H1 (cell line): ENCODE measurements around the gene ADAMTS14. TPM values are rescaled to one million over a fixed set of nuclear protein-coding genes. Genes with fewer than 3 reads are reported as not detected.

Experiments used
- CTCF ChIA-PET: fragments of 300-600 bp; sonication (Branson Sonifier 250); formaldehyde crosslinking; loops from one replicate; lab custom pipeline; 2021; ENCODE audit not compliant: partially characterized antibody; lab: Charles Lee
- POLR2A ChIA-PET: fragments of 300-600 bp; sonication (Branson Sonifier 250); formaldehyde crosslinking; loops from one replicate; lab custom pipeline; 2021; ENCODE audit warnings: inconsistent platforms; ENCODE audit not compliant: partially characterized antibody; lab: Charles Lee
- DNase-seq, 2 experiments: peaks; one replicate each; pipeline versions ENCODE4 v3.0.0 to v3.0.0-alpha.2; 2010 to 2022; ENCODE audit warnings: low spot score in 2 of 2, low read depth in 1 of 2, mixed read lengths in 1 of 2
- FAIRE-seq: peaks from 2 replicates; lab custom pipeline; 2011; peaks lifted over from hg19 to GRCh38; lab: Jason Lieb, UNC
- H2AFZ ChIP-seq: 2 replicates; pipeline ENCODE4 v1.8.1; 2012; ENCODE audit warnings: low read length, inconsistent platforms
- H2AK5ac ChIP-seq: 2 replicates; pipeline ENCODE4 v1.6.1; 2013; ENCODE audit warnings: low read depth, low read length
- H2BK120ac ChIP-seq: replicated peaks from 2 replicates; pipeline ENCODE3; 2013; ENCODE audit warnings: low read depth, low read length, inconsistent platforms
- H2BK12ac ChIP-seq: 2 replicates; pipeline ENCODE4 v1.6.1; 2013; ENCODE audit warnings: low read depth, low read length
- H2BK15ac ChIP-seq: 2 replicates; pipeline ENCODE4 v1.6.1; 2013; ENCODE audit warnings: low read length
- H2BK20ac ChIP-seq: 2 replicates; pipeline ENCODE4 v1.6.1; 2013; ENCODE audit warnings: low read length
- H2BK5ac ChIP-seq: 2 replicates; pipeline ENCODE4 v1.6.1; 2013; ENCODE audit warnings: low read depth, low read length
- H3K14ac ChIP-seq: 2 replicates; pipeline ENCODE4 v1.6.1; 2013; ENCODE audit warnings: inconsistent platforms; ENCODE audit not compliant: insufficient read length
- H3K18ac ChIP-seq: 2 replicates; pipeline ENCODE4 v1.6.1; 2013; ENCODE audit warnings: low read length; ENCODE audit errors: extremely low read depth
- H3K23ac ChIP-seq: 2 replicates; pipeline ENCODE4 v1.6.1; 2013; ENCODE audit warnings: inconsistent platforms; ENCODE audit not compliant: insufficient read length
- H3K23me2 ChIP-seq: 2 replicates; pipeline ENCODE4 v1.6.1; 2013; ENCODE audit warnings: low read depth, low read length
- H3K27ac ChIP-seq: 2 replicates; pipeline ENCODE4 v1.6.1; 2011; ENCODE audit warnings: low read depth, low read length, inconsistent platforms
- H3K27me3 ChIP-seq, 4 experiments: replicated peaks in 1 of 4; 1 replicate in 1 of 4; 2 replicates in 3 of 4; pipeline versions ENCODE4 v1.6.1 to v1.8.1; 2011 to 2013; ENCODE audit warnings: low read length in 3 of 4, mild to moderate bottlenecking in 3 of 4, inconsistent platforms in 2 of 4, mixed read lengths in 2 of 4, moderate library complexity in 1 of 4; ENCODE audit not compliant: control insufficient read depth in 3 of 4, insufficient read depth in 3 of 4; ENCODE audit errors: extremely low read depth in 1 of 4
- H3K36me3 ChIP-seq, 4 experiments: 2 replicates each; pipeline versions ENCODE4 v1.6.1 to v1.8.1; 2011 to 2013; ENCODE audit warnings: mild to moderate bottlenecking in 4 of 4, low read length in 3 of 4, moderate library complexity in 2 of 4, control low read depth in 1 of 4, inconsistent platforms in 1 of 4; ENCODE audit not compliant: insufficient read depth in 4 of 4, control insufficient read depth in 2 of 4
- H3K4ac ChIP-seq: replicated peaks from 2 replicates; pipeline ENCODE3; 2013; ENCODE audit warnings: low read length, low read depth, mixed read lengths, inconsistent platforms; ENCODE audit not compliant: insufficient read length
- H3K4me1 ChIP-seq, 4 experiments: replicated peaks in 1 of 4; 1 replicate in 1 of 4; 2 replicates in 3 of 4; pipeline versions ENCODE4 v1.6.1 to v1.8.1; 2011 to 2013; ENCODE audit warnings: low read length in 3 of 4, inconsistent platforms in 2 of 4, mixed read lengths in 1 of 4; ENCODE audit not compliant: insufficient read depth in 4 of 4, control insufficient read depth in 3 of 4
- H3K4me2 ChIP-seq, 2 experiments: 2 replicates each; pipeline versions ENCODE4 v1.6.1 to v1.8.1; 2011 to 2013; ENCODE audit warnings: low read depth in 2 of 2, low read length in 2 of 2, control low read depth in 1 of 2, inconsistent platforms in 1 of 2, mild to moderate bottlenecking in 1 of 2; ENCODE audit not compliant: insufficient read depth in 1 of 2
- H3K4me3 ChIP-seq, 4 experiments: fragments of 200-600, 300-600 bp in 1 of 4; sonication (generic), shearing (Covaris generic), sonication (Bioruptor Twin) in 1 of 4; 2 replicates each; pipeline versions ENCODE4 v1.5.1 to v1.8.1; 2011 to 2016; ENCODE audit warnings: low read length in 4 of 4, low read depth in 3 of 4, control low read depth in 2 of 4, inconsistent platforms in 2 of 4, mild to moderate bottlenecking in 2 of 4, mixed read lengths in 1 of 4, moderate library complexity in 1 of 4; ENCODE audit not compliant: insufficient read depth in 2 of 4; ENCODE audit errors: extremely low read depth in 1 of 4
- H3K56ac ChIP-seq: replicated peaks from 2 replicates; pipeline ENCODE3; 2013; ENCODE audit warnings: low read depth, mild to moderate bottlenecking, mixed read lengths, low read length, inconsistent platforms; ENCODE audit not compliant: insufficient read length
- H3K79me1 ChIP-seq: 2 replicates; pipeline ENCODE4 v1.6.1; 2013; ENCODE audit warnings: low read depth, low read length, control low read depth
- H3K79me2 ChIP-seq, 2 experiments: 2 replicates each; pipeline versions ENCODE4 v1.6.1 to v1.8.1; 2012 to 2013; ENCODE audit warnings: low read length in 2 of 2, mild to moderate bottlenecking in 2 of 2, inconsistent platforms in 1 of 2; ENCODE audit not compliant: insufficient read depth in 2 of 2, control insufficient read depth in 1 of 2
- H3K9ac ChIP-seq, 4 experiments: replicated peaks in 1 of 4; 1 replicate in 1 of 4; 2 replicates in 3 of 4; pipeline versions ENCODE4 v1.6.1 to v1.8.1; 2011 to 2013; ENCODE audit warnings: low read depth in 3 of 4, low read length in 3 of 4, control low read depth in 2 of 4, mild to moderate bottlenecking in 2 of 4, moderate library complexity in 2 of 4, inconsistent platforms in 1 of 4; ENCODE audit errors: extremely low read depth in 1 of 4
- H3K9me3 ChIP-seq, 2 experiments: 2 replicates each; pipeline versions ENCODE4 v1.6.1 to v1.8.1; 2012 to 2013; ENCODE audit warnings: mild to moderate bottlenecking in 2 of 2, moderate library complexity in 2 of 2, control low read depth in 1 of 2, inconsistent platforms in 1 of 2, low read depth in 1 of 2, low read length in 1 of 2, mixed read lengths in 1 of 2; ENCODE audit not compliant: insufficient read depth in 2 of 2
- H4K20me1 ChIP-seq, 2 experiments: replicated peaks in 1 of 2; 2 replicates each; pipeline versions ENCODE3 to v1.8.1; 2011 to 2013; ENCODE audit warnings: inconsistent platforms in 2 of 2, low read length in 2 of 2, mild to moderate bottlenecking in 1 of 2; ENCODE audit not compliant: insufficient read depth in 2 of 2, control insufficient read depth in 1 of 2
- H4K5ac ChIP-seq: 2 replicates; pipeline ENCODE4 v1.6.1; 2013; ENCODE audit warnings: low read length, low read depth, mixed read lengths, inconsistent platforms; ENCODE audit not compliant: insufficient read length
- H4K8ac ChIP-seq: 2 replicates; pipeline ENCODE4 v1.8.0; 2013; ENCODE audit warnings: mild to moderate bottlenecking, moderate library complexity, low read length, inconsistent platforms; ENCODE audit not compliant: insufficient read depth; ENCODE audit errors: extremely low read depth
- H4K91ac ChIP-seq: replicated peaks from 2 replicates; pipeline ENCODE3; 2013; ENCODE audit warnings: low read length, mixed read lengths, inconsistent platforms; ENCODE audit not compliant: insufficient read length
- ASH2L ChIP-seq: fragments of 200-600, 300-600 bp; sonication (generic); IDR thresholded peaks from one replicate; pipeline ENCODE4 v1.7.1; 2017; ENCODE audit warnings: low read length
- BRCA1 ChIP-seq: IDR thresholded peaks from 2 replicates; pipeline ENCODE4 v1.6.1; 2012; ENCODE audit warnings: low read depth, low read length, improper control_type of control experiment
- EZH2 ChIP-seq: fragments of 200-600 bp; sonication (generic); IDR thresholded peaks from 2 replicates; pipeline ENCODE4 v1.7.1; 2012; ENCODE audit warnings: low read depth, mild to moderate bottlenecking, moderate library complexity, low read length, inconsistent platforms; ENCODE audit not compliant: severe bottlenecking
- HDAC6 ChIP-seq: IDR thresholded peaks from one replicate; pipeline ENCODE4 v1.7.1; 2012; ENCODE audit warnings: low read depth, mild to moderate bottlenecking, inconsistent platforms, low read length, moderate library complexity
- KDM4A ChIP-seq: IDR thresholded peaks from one replicate; pipeline ENCODE4 v1.7.1; 2012; ENCODE audit warnings: low read depth, mild to moderate bottlenecking, moderate library complexity, low read length, inconsistent platforms; ENCODE audit not compliant: severe bottlenecking
- POU5F1 ChIP-seq: IDR thresholded peaks from 2 replicates; pipeline ENCODE4 v1.6.1; 2011; ENCODE audit warnings: low read depth, mild to moderate bottlenecking, low read length, moderate library complexity
- RNF2 ChIP-seq: fragments of 200-900, 300-1000 bp; sonication (generic); IDR thresholded peaks from 2 replicates; pipeline ENCODE4 v1.7.1; 2016; ENCODE audit warnings: borderline replicate concordance, low read depth, mild to moderate bottlenecking, antibody characterized with exemption, low read length; ENCODE audit not compliant: poor library complexity, severe bottlenecking; ENCODE audit errors: missing control alignments
- SIX5 ChIP-seq: IDR thresholded peaks from 2 replicates; pipeline ENCODE4 v1.6.1; 2011; ENCODE audit warnings: mild to moderate bottlenecking, low read depth, low read length
- TCF12 ChIP-seq: IDR thresholded peaks from 2 replicates; pipeline ENCODE4 v1.6.1; 2011; ENCODE audit warnings: low read depth, mild to moderate bottlenecking, low read length
- WGBS, 2 experiments: shearing (Covaris generic) in 1 of 2; methylation state at CpG; one replicate each; pipeline versions ENCODE4 v1.1.6 to v1.1.7; 2013 to 2015; ENCODE audit warnings: low lambda C conversion rate in 2 of 2, mixed read lengths in 2 of 2, inconsistent platforms in 1 of 2, low coverage in 1 of 2, missing lambda C conversion rate in 1 of 2; ENCODE audit not compliant: insufficient replicate concordance in 2 of 2, insufficient coverage in 1 of 2, insufficient read length in 1 of 2; ENCODE audit errors: extremely low coverage in 1 of 2, missing lambda C conversion rate in 1 of 2; 5-methylcytosine and 5-hydroxymethylcytosine counted together
- polyA plus RNA-seq, 7 experiments: library from polyadenylated mRNA; depleted of rRNA in 3 of 7; stranded (reverse) in 5 of 7; unstranded in 2 of 7; fragments of >200 nt in 5 of 7; fragments of 200-250 nt in 2 of 7; gene quantifications; 1 replicate in 5 of 7; 2 replicates in 1 of 7; 4 replicates in 1 of 7; pipeline versions ENCODE4 v1.2.1 to v1.2.3, GENCODE V29; 2011 to 2013; ENCODE audit warnings: missing spikeins in 2 of 7, mixed read lengths in 2 of 7
- total RNA-seq: library from RNA; stranded (reverse); fragmentation: NEBNext Ultra II Directional; extraction: Animal tissue kit (Norgen Biotek cat#: 25700); gene quantifications from 2 replicates; pipeline ENCODE4 v1.2.1, GENCODE V29; 2021
- TF ChIP-seq, protein P1 (sequence below): IDR thresholded peaks from 2 replicates; pipeline ENCODE4 v1.6.1; 2011; ENCODE audit warnings: low read length, improper control_type of control experiment
- TF ChIP-seq, protein P2 (sequence below): IDR thresholded peaks from 2 replicates; pipeline ENCODE4 v1.6.1; 2012; ENCODE audit warnings: low read length, inconsistent platforms

Gene ADAMTS14
- total and polyA plus RNA-seq, 2 of the 8 experiments (the other 6 are each of a cell fraction or from before 2014, with no cell fraction given) = 2.0 to 2.3 TPM

DNA sequence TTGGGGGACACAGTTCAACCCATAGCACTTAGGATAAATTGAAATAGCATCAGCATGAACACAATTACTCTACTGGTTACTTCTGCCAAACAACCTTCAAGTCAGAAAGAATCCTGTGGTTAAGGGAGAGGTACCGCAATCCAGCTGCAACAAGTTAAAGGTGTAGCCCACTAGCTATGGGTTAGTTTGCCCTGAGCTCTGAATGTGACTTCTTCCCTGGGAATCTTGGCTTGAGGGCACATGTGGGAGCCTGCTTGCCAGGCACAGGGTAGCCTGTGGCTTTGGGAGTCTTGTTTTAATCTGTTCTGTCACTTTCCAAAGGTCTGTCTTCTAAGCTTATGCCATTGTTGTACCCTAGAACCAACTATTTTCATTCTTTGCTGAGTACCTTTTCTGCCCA is 134.5 kb downstream of the ADAMTS14 start:
- Histone ChIP-seq H4K5ac (no peak overlapping the region), H3K79me2 (no peaks in the 10 kb centered on the region), H2AFZ (no peak overlapping the region), H3K9me3 (no peaks in the 10 kb centered on the region), H4K20me1 (no peaks in the 10 kb centered on the region), H2BK120ac (no peak overlapping the region), H3K4me3 (no peak overlapping the region), H2AK5ac (no peak overlapping the region), H3K18ac (no peak overlapping the region), H3K4me1 (peaks cover 0 to 5% (median under 1%) of the 10 kb centered on the region in 4 experiments; a peak in 3 of 7 replicates), H2BK5ac (no peak overlapping the region), H3K36me3 (no peaks in the 10 kb centered on the region), H2BK12ac (no peak overlapping the region), H3K27me3 (no peaks in the 10 kb centered on the region; a peak in 1 of 7 replicates), H4K91ac (no peak overlapping the region), H3K27ac (no peak overlapping the region), H2BK15ac (no peak overlapping the region), H4K8ac (no peak overlapping the region), H3K56ac (no peak overlapping the region), H2BK20ac (no peak overlapping the region), H3K23me2 (no peaks in the 10 kb centered on the region; the same call in 1 of the 2 replicates), H3K14ac (no peak overlapping the region), H3K79me1 (no peaks in the 10 kb centered on the region), H3K9ac (no peak overlapping the region), H3K4ac (no peak overlapping the region), H3K4me2 (no peak overlapping the region), H3K23ac (no peak overlapping the region)
- POLR2A ChIA-PET = interaction anchor here (0.7 kb wide), 1 partner anchor 57 kb away, joined by 3 read pairs; no protein-coding TSS in a partner anchor
- no peak for DNase-seq
- FAIRE-seq = no peak
- WGBS, 2 experiments = 94% methylated on average over 1 of the region's 1 CpG; no CpG with 5 or more reads in 1 of the 2 experiments
- CTCF ChIA-PET = interaction anchor here (1.5 kb wide), 1 partner anchor 346 kb away, joined by 4 read pairs; no protein-coding TSS in a partner anchor
- TF ChIP-seq SIX5 (no peak), EZH2 (no peak), KDM4A (no peak), BRCA1 (no peak), HDAC6 (no peak), ASH2L (no peak), RNF2 (no peak), TCF12 (no peak), POU5F1 (no peak)
- TF ChIP-seq, protein P1, sequence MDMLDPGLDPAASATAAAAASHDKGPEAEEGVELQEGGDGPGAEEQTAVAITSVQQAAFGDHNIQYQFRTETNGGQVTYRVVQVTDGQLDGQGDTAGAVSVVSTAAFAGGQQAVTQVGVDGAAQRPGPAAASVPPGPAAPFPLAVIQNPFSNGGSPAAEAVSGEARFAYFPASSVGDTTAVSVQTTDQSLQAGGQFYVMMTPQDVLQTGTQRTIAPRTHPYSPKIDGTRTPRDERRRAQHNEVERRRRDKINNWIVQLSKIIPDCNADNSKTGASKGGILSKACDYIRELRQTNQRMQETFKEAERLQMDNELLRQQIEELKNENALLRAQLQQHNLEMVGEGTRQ = no peak
- TF ChIP-seq, protein P2, sequence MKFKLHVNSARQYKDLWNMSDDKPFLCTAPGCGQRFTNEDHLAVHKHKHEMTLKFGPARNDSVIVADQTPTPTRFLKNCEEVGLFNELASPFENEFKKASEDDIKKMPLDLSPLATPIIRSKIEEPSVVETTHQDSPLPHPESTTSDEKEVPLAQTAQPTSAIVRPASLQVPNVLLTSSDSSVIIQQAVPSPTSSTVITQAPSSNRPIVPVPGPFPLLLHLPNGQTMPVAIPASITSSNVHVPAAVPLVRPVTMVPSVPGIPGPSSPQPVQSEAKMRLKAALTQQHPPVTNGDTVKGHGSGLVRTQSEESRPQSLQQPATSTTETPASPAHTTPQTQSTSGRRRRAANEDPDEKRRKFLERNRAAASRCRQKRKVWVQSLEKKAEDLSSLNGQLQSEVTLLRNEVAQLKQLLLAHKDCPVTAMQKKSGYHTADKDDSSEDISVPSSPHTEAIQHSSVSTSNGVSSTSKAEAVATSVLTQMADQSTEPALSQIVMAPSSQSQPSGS = no peak
